ENCODE results near the gene GREB1.
A peak's percentile ranks its signal among the peaks of the same experiment; 100 is the strongest.

GREB1 gene

DNA sequence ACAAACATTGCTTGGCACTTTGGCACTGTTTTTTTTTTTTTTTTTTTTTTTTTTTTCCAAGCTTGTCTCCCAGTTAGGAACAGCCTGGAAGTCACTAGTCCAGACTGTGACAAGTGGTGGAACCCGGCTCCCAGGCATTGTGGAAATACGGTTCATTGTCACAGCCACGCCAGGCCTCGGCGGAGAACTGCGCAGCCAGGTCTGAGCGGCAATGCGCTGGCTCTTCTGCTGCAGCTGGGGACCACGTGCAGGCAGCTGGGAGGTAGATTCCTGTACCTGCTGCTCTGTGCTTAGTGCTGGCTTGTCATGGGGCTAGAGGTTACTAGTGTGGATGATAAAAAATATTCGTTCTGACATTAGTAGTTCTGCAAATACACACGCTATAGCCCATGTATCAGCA is 131.2 kb downstream of the GREB1 start:
- TF ChIP-seq EGR1 (IDR thresholded peaks at IDR 0.05) (no peak), TCF12 (IDR thresholded peaks at IDR 0.05; ENCODE audit: low read depth) (no peak), TEAD4 (IDR thresholded peaks at IDR 0.05) (no peak), NFIC (IDR thresholded peaks at IDR 0.05) (no peak), CEBPB (IDR thresholded peaks at IDR 0.05) (no peak), RAD21 (IDR thresholded peaks at IDR 0.05; ENCODE audit: low read depth) (no peak)
- TF ChIP-seq, protein P1, sequence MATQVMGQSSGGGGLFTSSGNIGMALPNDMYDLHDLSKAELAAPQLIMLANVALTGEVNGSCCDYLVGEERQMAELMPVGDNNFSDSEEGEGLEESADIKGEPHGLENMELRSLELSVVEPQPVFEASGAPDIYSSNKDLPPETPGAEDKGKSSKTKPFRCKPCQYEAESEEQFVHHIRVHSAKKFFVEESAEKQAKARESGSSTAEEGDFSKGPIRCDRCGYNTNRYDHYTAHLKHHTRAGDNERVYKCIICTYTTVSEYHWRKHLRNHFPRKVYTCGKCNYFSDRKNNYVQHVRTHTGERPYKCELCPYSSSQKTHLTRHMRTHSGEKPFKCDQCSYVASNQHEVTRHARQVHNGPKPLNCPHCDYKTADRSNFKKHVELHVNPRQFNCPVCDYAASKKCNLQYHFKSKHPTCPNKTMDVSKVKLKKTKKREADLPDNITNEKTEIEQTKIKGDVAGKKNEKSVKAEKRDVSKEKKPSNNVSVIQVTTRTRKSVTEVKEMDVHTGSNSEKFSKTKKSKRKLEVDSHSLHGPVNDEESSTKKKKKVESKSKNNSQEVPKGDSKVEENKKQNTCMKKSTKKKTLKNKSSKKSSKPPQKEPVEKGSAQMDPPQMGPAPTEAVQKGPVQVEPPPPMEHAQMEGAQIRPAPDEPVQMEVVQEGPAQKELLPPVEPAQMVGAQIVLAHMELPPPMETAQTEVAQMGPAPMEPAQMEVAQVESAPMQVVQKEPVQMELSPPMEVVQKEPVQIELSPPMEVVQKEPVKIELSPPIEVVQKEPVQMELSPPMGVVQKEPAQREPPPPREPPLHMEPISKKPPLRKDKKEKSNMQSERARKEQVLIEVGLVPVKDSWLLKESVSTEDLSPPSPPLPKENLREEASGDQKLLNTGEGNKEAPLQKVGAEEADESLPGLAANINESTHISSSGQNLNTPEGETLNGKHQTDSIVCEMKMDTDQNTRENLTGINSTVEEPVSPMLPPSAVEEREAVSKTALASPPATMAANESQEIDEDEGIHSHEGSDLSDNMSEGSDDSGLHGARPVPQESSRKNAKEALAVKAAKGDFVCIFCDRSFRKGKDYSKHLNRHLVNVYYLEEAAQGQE (IDR thresholded peaks at IDR 0.05; ENCODE audit: low read depth) = no peak
- TF ChIP-seq, protein P2, sequence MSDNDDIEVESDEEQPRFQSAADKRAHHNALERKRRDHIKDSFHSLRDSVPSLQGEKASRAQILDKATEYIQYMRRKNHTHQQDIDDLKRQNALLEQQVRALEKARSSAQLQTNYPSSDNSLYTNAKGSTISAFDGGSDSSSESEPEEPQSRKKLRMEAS (IDR thresholded peaks at IDR 0.05) = no peak

DNA sequence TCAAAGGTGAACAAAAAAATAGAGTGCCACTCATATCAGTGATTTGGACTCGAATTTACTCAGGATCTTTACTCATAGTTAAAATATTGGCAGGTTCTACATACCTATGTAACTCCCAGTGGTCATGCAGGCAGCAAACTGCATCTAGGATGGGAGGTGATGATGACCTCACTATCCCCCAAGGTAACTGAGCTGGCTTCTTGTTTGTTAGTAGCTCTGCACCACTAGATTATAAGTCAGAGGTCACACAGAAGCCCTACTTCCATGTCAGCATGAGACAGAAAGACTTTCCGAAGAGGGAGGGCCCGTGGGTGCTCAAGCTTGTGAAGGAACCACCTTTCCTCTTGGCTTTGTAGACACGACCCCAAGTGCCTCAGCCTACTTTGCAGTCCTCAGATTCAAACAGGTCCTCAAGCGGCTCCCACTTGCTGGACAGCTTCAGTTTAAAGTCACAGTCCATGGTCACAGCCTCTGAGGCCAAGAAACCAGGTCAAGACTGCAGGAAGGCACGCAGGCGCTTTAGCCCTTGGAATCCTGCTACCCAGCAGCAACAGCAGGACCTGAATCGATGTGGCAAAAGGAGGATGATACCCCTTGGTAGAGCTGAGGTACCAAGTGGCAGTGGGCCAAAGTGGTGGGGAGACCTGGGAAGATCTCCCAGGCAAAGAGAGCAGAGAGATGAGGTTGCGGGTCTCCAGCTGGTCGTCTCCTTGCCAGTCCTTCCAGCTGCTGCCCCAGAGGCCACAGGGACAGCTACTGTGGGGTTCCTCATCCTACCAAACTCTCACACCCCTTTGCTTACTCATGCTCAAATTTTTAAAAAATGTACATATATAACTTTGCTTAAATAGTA is 131.9 kb downstream of the GREB1 start:
- TF ChIP-seq, protein P1 (IDR thresholded peaks at IDR 0.05; ENCODE audit: low read depth) = 0 out of 2 replicates have a peak, but pooled peaks have one; percentile 17
- TF ChIP-seq TCF12 (IDR thresholded peaks at IDR 0.05; ENCODE audit: low read depth) = no peak

DNA sequence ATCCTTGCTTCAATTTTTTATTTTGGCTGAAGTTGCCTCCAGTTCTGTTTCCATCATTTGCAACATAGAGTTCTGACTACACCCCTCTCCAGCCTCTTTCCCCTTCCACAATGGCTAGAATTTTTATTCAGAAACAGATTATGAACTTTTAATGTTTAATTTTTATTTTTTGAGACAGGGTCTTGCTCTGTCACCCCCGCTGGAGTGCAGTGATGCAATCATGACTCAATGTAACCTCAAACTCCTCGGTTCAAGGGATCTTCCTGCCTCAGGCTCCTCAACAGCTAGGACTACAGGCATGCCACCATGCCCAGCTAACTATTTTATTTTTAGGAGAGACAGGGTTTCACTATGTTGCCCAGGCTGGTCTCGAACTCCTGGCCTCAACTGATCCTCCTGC is 133.3 kb downstream of the GREB1 start:
- no peak for TF ChIP-seq EP300 (IDR thresholded peaks at IDR 0.05; ENCODE audit: borderline replicate concordance)
- TF ChIP-seq EGR1 (IDR thresholded peaks at IDR 0.05) = no peak
- no peak for TF ChIP-seq RAD21 (IDR thresholded peaks at IDR 0.05; ENCODE audit: low read depth)
- no peak for TF ChIP-seq TCF12 (IDR thresholded peaks at IDR 0.05; ENCODE audit: low read depth)
- TF ChIP-seq, protein P2 (IDR thresholded peaks at IDR 0.05) = no peak
- no peak for TF ChIP-seq FOXM1 (IDR thresholded peaks at IDR 0.05; ENCODE audit: borderline replicate concordance, low read depth)
- TF ChIP-seq CEBPB (IDR thresholded peaks at IDR 0.05) = no peak
- no peak for TF ChIP-seq TEAD4 (IDR thresholded peaks at IDR 0.05)
- no peak for TF ChIP-seq CREB1 (IDR thresholded peaks at IDR 0.05; ENCODE audit: low read depth)
- TF ChIP-seq YY1 (IDR thresholded peaks at IDR 0.05; ENCODE audit: low read depth) = no peak
- TF ChIP-seq, protein P1 (IDR thresholded peaks at IDR 0.05; ENCODE audit: low read depth) = no peak
- TF ChIP-seq, protein P3, sequence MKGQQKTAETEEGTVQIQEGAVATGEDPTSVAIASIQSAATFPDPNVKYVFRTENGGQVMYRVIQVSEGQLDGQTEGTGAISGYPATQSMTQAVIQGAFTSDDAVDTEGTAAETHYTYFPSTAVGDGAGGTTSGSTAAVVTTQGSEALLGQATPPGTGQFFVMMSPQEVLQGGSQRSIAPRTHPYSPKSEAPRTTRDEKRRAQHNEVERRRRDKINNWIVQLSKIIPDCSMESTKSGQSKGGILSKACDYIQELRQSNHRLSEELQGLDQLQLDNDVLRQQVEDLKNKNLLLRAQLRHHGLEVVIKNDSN (IDR thresholded peaks at IDR 0.05) = no peak
- TF ChIP-seq TAF1 (IDR thresholded peaks at IDR 0.05; ENCODE audit: low read depth) = no peak
- no peak for TF ChIP-seq ZBTB7A (IDR thresholded peaks at IDR 0.05; ENCODE audit: low read depth)
- no peak for TF ChIP-seq NFIC (IDR thresholded peaks at IDR 0.05)

DNA sequence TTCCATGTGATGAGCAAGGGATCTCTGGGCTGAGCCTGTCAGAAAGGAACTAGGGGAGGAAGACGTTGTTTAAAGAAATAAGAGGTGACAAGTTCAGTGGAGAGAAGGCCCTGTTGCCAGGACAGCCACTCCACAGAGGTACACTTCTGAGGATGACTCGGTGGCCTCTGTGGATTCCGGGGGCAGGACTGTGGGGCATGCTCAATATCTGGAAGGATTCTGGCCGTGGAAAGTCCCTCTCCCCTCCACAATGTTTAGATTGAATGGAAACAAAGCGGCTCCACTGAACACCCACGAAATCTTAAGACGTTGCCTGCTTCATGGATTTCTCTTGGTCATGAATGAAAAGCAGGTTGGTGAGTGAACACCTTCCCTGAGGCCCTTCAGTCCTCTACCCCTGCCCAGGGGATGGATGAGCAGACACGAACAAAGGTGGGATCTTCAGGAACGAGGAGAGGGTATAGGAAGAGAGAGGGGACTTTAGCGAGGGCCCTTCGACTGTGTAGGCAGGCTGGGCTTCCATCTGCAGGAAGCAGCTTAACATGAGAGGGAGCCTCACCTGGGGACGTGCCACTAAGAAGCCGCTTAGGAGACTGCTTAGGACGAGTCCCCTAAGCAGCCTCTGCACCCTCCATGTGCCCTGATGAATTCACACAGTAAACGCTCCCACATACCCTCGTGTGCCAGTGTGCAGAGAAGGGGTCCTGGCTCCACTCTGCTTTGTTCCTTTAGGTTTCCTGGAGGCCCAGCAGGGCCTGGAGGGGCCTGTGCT is 134.2 kb downstream of the GREB1 start:
- TF ChIP-seq CREB1 (IDR thresholded peaks at IDR 0.05; ENCODE audit: low read depth) (no peak), RAD21 (IDR thresholded peaks at IDR 0.05; ENCODE audit: low read depth) (no peak), NFIC (IDR thresholded peaks at IDR 0.05) (no peak), FOXM1 (IDR thresholded peaks at IDR 0.05; ENCODE audit: borderline replicate concordance, low read depth) (no peak), ZBTB7A (IDR thresholded peaks at IDR 0.05; ENCODE audit: low read depth) (no peak), YY1 (IDR thresholded peaks at IDR 0.05; ENCODE audit: low read depth) (no peak), TEAD4 (IDR thresholded peaks at IDR 0.05) (no peak), EGR1 (IDR thresholded peaks at IDR 0.05) (no peak)
- TF ChIP-seq, protein P2 (IDR thresholded peaks at IDR 0.05) = no peak
